ENCODE measurements around the gene FAM13C.

FAM13C gene

GRCh38 chr10:59237775-59238174 is 124.6 kb downstream of the FAM13C start:
- no peak for DNase-seq (ENCODE audit: low read depth)
- TF ChIP-seq, protein P1, sequence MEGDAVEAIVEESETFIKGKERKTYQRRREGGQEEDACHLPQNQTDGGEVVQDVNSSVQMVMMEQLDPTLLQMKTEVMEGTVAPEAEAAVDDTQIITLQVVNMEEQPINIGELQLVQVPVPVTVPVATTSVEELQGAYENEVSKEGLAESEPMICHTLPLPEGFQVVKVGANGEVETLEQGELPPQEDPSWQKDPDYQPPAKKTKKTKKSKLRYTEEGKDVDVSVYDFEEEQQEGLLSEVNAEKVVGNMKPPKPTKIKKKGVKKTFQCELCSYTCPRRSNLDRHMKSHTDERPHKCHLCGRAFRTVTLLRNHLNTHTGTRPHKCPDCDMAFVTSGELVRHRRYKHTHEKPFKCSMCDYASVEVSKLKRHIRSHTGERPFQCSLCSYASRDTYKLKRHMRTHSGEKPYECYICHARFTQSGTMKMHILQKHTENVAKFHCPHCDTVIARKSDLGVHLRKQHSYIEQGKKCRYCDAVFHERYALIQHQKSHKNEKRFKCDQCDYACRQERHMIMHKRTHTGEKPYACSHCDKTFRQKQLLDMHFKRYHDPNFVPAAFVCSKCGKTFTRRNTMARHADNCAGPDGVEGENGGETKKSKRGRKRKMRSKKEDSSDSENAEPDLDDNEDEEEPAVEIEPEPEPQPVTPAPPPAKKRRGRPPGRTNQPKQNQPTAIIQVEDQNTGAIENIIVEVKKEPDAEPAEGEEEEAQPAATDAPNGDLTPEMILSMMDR (IDR thresholded peaks at IDR 0.05; ENCODE audit: insufficient read depth, low read depth, low read length, missing control alignments), result no peak
- H3K4me3 ChIP-seq (ENCODE audit: low read depth, low read length), result no peak overlapping the region

DNA sequence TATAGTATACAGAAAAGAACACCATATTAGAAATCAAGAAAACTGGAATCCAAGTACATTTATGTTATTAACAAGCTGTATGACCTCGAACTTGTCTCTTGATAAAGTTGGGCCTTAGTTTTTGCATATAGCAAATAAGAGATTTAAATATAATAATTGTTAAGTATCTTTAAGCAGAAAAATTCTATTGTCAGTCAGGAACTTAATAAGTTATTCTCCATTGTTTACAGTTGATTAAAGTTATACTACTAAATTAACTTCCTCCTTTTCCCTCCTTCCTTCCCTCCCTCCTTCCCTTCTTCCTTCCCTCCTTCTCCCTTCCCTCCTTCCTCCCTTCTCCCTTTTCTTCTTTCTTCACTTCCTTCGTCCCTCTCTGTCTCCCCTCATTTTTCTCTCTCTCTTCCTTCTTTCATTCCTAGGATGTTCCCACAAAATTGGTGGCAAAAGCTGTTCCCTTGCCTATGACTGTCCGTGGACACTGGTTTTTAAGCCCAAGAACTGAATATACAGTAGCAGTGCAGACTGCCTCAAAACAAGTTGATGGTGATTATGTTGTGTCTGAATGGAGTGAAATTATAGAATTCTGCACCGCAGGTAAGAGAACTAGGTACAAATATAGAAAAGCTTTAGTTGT is 126.2 kb downstream of the FAM13C start:
- TF ChIP-seq, protein P1 (IDR thresholded peaks at IDR 0.05; ENCODE audit: insufficient read depth, low read depth, low read length, missing control alignments), result no peak
- no peak overlapping the region for H3K4me3 ChIP-seq (ENCODE audit: low read depth, low read length)

DNA sequence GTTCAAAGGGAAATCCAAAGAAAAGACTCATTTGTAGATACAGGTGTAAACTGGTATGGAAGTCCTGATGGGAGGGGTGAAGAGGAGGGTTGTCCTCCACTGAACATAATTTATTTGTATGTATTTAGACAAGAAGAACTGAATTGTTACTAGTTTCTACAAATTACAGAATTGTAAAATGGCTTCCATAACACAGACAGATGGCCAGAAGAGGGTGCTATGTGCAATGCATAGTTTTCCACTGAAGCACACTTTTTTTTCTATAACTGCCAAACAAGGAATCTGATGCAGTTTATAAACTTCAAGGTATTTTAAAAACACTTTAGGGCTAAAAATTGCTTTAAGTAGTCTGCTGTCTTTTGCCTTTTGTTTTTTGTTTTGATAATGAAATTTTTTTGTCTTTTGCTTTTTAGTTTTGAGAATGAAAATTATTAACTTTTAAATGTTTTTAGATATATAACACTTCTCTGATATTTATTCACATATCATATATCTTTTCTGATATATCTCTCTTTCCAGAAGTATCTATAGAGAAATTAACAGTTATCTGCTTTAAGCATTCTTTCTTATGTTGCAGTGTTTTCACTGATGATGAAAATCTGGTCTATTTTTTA is 127.4 kb downstream of the FAM13C start:
- H3K4me3 ChIP-seq (ENCODE audit: low read depth, low read length), result no peak overlapping the region
- TF ChIP-seq, protein P1 (IDR thresholded peaks at IDR 0.05; ENCODE audit: insufficient read depth, low read depth, low read length, missing control alignments), result peak; percentile 35
- DNase-seq (ENCODE audit: low read depth), result peak; percentile 31

More for the DNA sequence above, 126.2 kb downstream of the FAM13C start:
- no peak for DNase-seq (ENCODE audit: low read depth)

DNA sequence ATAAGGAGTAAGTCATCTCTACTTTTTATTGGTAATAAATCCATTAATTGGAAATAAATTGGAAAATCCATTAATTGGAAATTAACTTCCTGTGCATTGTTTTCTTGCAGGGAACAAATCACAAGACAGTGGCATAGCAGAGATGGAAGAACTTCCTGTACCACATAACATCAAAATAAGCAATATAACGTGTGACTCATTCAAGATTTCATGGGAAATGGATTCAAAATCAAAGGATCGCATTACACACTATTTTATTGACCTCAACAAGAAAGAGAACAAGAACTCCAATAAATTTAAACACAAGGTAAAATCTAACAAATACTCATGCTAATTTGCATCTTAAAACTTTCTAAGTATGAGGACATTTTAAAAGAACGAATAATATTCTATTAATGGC is 128.2 kb downstream of the FAM13C start:
- no peak for DNase-seq (ENCODE audit: low read depth)
- TF ChIP-seq, protein P1 (IDR thresholded peaks at IDR 0.05; ENCODE audit: insufficient read depth, low read depth, low read length, missing control alignments), result no peak
- no peak overlapping the region for H3K4me3 ChIP-seq (ENCODE audit: low read depth, low read length)

GRCh38 chr10:59229441-59229840 is 132.9 kb downstream of the FAM13C start:
- TF ChIP-seq, protein P1 (IDR thresholded peaks at IDR 0.05; ENCODE audit: insufficient read depth, low read depth, low read length, missing control alignments), result no peak
- H3K4me3 ChIP-seq (ENCODE audit: low read depth, low read length), result no peak overlapping the region

GRCh38 chr10:59227136-59227673 is 135.1 kb downstream of the FAM13C start:
- DNase-seq (ENCODE audit: low read depth), result peak; percentile 4
- TF ChIP-seq, protein P1 (IDR thresholded peaks at IDR 0.05; ENCODE audit: insufficient read depth, low read depth, low read length, missing control alignments), result no peak
- H3K4me3 ChIP-seq (ENCODE audit: low read depth, low read length), result no peak overlapping the region

More at GRCh38 chr10:59229441-59229840, 132.9 kb downstream of the FAM13C start:
- no peak for DNase-seq (ENCODE audit: low read depth)

Data from GM12865 (cell line).